Hepatocyte (in vitro differentiated cells): Measurements from ENCODE around the gene HSPA12A. TPM values are rescaled to one million over a fixed set of nuclear protein-coding genes. Genes with fewer than 3 reads are reported as not detected.

Experiments used
- DNase-seq: peaks from one replicate; pipeline ENCODE4 v3.0.0-alpha.2; 2016; ENCODE audit warnings: low spot score
- H2AFZ ChIP-seq: fragments of 200-600 bp; sonication (generic); 2 replicates; pipeline ENCODE4 v1.6.0; 2016; ENCODE audit warnings: antibody characterized with exemption, mild to moderate bottlenecking
- H3K27ac ChIP-seq: fragments of 200-600 bp; sonication (generic); 2 replicates; pipeline ENCODE4 v1.5.1; 2016; ENCODE audit warnings: mild to moderate bottlenecking
- H3K27me3 ChIP-seq: fragments of 200-600 bp; sonication (generic); 2 replicates; pipeline ENCODE4 v1.6.1; 2016
- H3K36me3 ChIP-seq: fragments of 200-600 bp; sonication (generic); replicated peaks from 2 replicates; pipeline ENCODE4 v1.5.1; 2016; ENCODE audit warnings: low read depth; ENCODE audit not compliant: insufficient read depth
- H3K4me1 ChIP-seq: fragments of 200-600 bp; sonication (generic); 2 replicates; pipeline ENCODE4 v1.5.1; 2016; ENCODE audit warnings: mild to moderate bottlenecking, moderate library complexity; ENCODE audit not compliant: insufficient read depth
- H3K4me2 ChIP-seq: fragments of 200-600 bp; sonication (generic); 2 replicates; pipeline ENCODE4 v1.6.0; 2016
- H3K4me3 ChIP-seq: fragments of 200-600 bp; sonication (generic); 2 replicates; pipeline ENCODE4 v1.5.1; 2016; ENCODE audit warnings: mild to moderate bottlenecking
- H3K79me2 ChIP-seq: fragments of 200-600 bp; sonication (generic); 2 replicates; pipeline ENCODE4 v1.6.0; 2017; ENCODE audit warnings: mild to moderate bottlenecking
- H3K9me2 ChIP-seq: fragments of 200-600 bp; sonication (generic); replicated peaks from 2 replicates; pipeline ENCODE4 v1.6.0; 2017; ENCODE audit warnings: mild to moderate bottlenecking; ENCODE audit not compliant: insufficient read depth
- H3K9me3 ChIP-seq: fragments of 200-600 bp; sonication (generic); 2 replicates; pipeline ENCODE4 v1.5.1; 2016; ENCODE audit warnings: low read depth, mild to moderate bottlenecking
- H4K20me1 ChIP-seq: fragments of 200-600 bp; sonication (generic); 2 replicates; pipeline ENCODE4 v1.6.0; 2016; ENCODE audit warnings: mild to moderate bottlenecking; ENCODE audit not compliant: insufficient read depth, poor library complexity, severe bottlenecking
- CTCF ChIP-seq: fragments of 200-600 bp; sonication (generic); IDR thresholded peaks from 2 replicates; pipeline ENCODE4 v1.5.1; 2016; ENCODE audit warnings: antibody characterized with exemption, mild to moderate bottlenecking; ENCODE audit not compliant: poor library complexity
- EZH2 ChIP-seq: fragments of 200-600 bp; sonication (generic); IDR thresholded peaks from 2 replicates; pipeline ENCODE4 v1.6.1; 2016; ENCODE audit warnings: antibody characterized with exemption, mild to moderate bottlenecking, borderline replicate concordance
- EZH2phosphoT487 ChIP-seq: fragments of 200-600 bp; sonication (generic); IDR thresholded peaks from one replicate; pipeline ENCODE4 v1.6.1; 2018; ENCODE audit warnings: antibody characterized with exemption, mild to moderate bottlenecking, low read depth, moderate library complexity; ENCODE audit not compliant: unreplicated experiment, severe bottlenecking
- WGBS: methylation state at CpG from one replicate; pipeline ENCODE4 v1.1.6; 2016; ENCODE audit warnings: low lambda C conversion rate; ENCODE audit errors: missing lambda C conversion rate; 5-methylcytosine and 5-hydroxymethylcytosine counted together
- polyA plus RNA-seq: library from polyadenylated mRNA; unstranded; fragments of >200 nt; fragmentation: Nextera tagmentation; extraction: Ambion mirVana; gene quantifications from 2 replicates; pipeline ENCODE4 v1.2.1, GENCODE V29; 2016
- total RNA-seq: library from RNA; depleted of rRNA; stranded (reverse); fragments of >200 nt; gene quantifications from 2 replicates; pipeline ENCODE4 v1.2.3, GENCODE V29; 2014

The HSPA12A gene
- total and polyA plus RNA-seq, 2 experiments from 2014 or later, result 8.7 to 9.9 TPM

DNA sequence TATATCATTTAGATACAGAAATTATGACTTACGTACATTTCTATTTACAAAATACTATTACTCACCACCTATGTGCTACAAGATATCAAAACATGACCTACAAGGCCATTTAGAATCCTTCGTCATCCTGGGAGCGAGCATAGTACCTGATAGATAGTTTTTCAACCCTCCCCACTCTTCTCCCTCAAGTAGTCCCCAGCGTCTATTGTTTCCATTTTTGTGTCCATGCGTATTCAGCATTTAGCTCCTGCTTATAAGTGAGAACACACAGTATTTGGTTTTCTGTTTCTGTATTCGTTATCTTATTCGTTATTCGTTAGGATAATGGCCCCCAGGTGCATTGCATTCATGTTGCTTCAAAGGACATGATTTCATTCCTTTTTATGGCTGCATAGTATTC lies 93.5 kb downstream of the HSPA12A start:
- DNase-seq, result no peak
- Histone ChIP-seq H3K4me3 (no peak overlapping the region), H3K4me2 (no peak overlapping the region), H4K20me1 (no peaks in the 10 kb centered on the region), H3K27ac (no peak overlapping the region), H2AFZ (no peak overlapping the region), H3K79me2 (no peaks in the 10 kb centered on the region), H3K4me1 (no peaks in the 10 kb centered on the region), H3K27me3 (no peaks in the 10 kb centered on the region), H3K36me3 (no peaks in the 10 kb centered on the region), H3K9me3 (no peaks in the 10 kb centered on the region), H3K9me2 (no peaks in the 10 kb centered on the region)
- TF ChIP-seq EZH2 (no peak), CTCF (no peak), EZH2phosphoT487 (no peak)
- WGBS, result 79% methylated on average over 8 of the region's 8 CpGs

- Histone ChIP-seq H2AFZ (no peak overlapping the region), H4K20me1 (no peaks in the 10 kb centered on the region), H3K4me1 (no peaks in the 10 kb centered on the region), H3K36me3 (no peaks in the 10 kb centered on the region), H3K4me2 (no peak overlapping the region), H3K9me2 (no peaks in the 10 kb centered on the region), H3K27ac (no peak overlapping the region), H3K79me2 (no peaks in the 10 kb centered on the region), H3K9me3 (no peaks in the 10 kb centered on the region), H3K27me3 (no peaks in the 10 kb centered on the region), H3K4me3 (no peak overlapping the region)
- 97% methylated on average over 5 of the region's 5 CpGs for WGBS
- DNase-seq, result no peak
- TF ChIP-seq EZH2phosphoT487, result no peak
- no peak for TF ChIP-seq EZH2
- no peak for TF ChIP-seq CTCF
Measured at GRCh38 chr10:116646502-116646901, 95.9 kb downstream of the HSPA12A start.

DNA sequence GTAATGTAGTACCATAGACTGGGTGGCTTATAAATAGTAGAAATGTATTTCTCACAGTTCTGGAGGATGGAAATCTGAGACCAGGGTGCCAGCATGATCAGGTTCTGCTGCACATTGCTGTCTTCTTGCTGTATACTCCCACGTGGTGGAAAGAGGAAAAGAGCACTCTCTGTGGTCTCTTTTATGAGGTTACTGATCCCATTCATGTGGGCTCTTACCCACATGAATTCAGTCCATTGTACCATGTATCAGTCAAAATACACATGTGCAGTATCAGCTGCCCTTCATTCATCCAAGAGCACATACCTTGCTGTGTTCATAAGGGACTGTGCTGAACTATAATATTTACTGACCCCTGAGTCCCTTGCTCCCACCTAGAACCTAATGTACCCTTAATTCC lies 104.5 kb downstream of the HSPA12A start:
- TF ChIP-seq CTCF, result no peak
- no peak for TF ChIP-seq EZH2
- TF ChIP-seq EZH2phosphoT487, result no peak
- H4K20me1 ChIP-seq, result no peaks in the 10 kb centered on the region
- H3K4me2 ChIP-seq, result no peak overlapping the region
- no peaks in the 10 kb centered on the region for H3K4me1 ChIP-seq
- no peak overlapping the region for H3K4me3 ChIP-seq
- no peak for DNase-seq
- H3K36me3 ChIP-seq, result no peaks in the 10 kb centered on the region
- H3K9me2 ChIP-seq, result no peaks in the 10 kb centered on the region
- H3K79me2 ChIP-seq, result no peaks in the 10 kb centered on the region
- H3K9me3 ChIP-seq, result no peaks in the 10 kb centered on the region
- 25% methylated on average over 1 of the region's 1 CpG for WGBS
- no peak overlapping the region for H2AFZ ChIP-seq
- peaks cover 3% of the 10 kb centered on the region for H3K27me3 ChIP-seq
- no peak overlapping the region for H3K27ac ChIP-seq

GRCh38 chr10:116636976-116637375 lies 105.4 kb downstream of the HSPA12A start:
- WGBS, result 54% methylated on average over 2 of the region's 2 CpGs
- Histone ChIP-seq H3K79me2 (no peaks in the 10 kb centered on the region), H3K4me3 (no peak overlapping the region), H4K20me1 (no peaks in the 10 kb centered on the region), H3K9me2 (no peaks in the 10 kb centered on the region), H3K4me1 (no peaks in the 10 kb centered on the region), H3K9me3 (no peaks in the 10 kb centered on the region), H3K4me2 (no peak overlapping the region), H3K36me3 (no peaks in the 10 kb centered on the region), H3K27ac (no peak overlapping the region), H2AFZ (no peak overlapping the region), H3K27me3 (peaks cover 3% of the 10 kb centered on the region)
- no peak for DNase-seq
- TF ChIP-seq EZH2phosphoT487 (no peak), CTCF (no peak), EZH2 (no peak)
